LNCAP (cell line): ENCODE measurements around the gene GTF3C6.

ENCODE experiments used
- CTCF ChIP-seq: fragments of 450-650 bp; IDR thresholded peaks from 2 replicates; pipeline ENCODE4 v1.5.1; 2017; ENCODE audit warnings: mild to moderate bottlenecking

GTF3C6 gene

GRCh38 chr6:110960014-110960390, 1.5 kb downstream of the GTF3C6 start:
- no peak for TF ChIP-seq CTCF

GRCh38 chr6:110965629-110966229, 7.2 kb downstream of the GTF3C6 start:
- TF ChIP-seq CTCF, result no peak

GRCh38 chr6:110971468-110971867, 13.0 kb downstream of the GTF3C6 start:
- no peak for TF ChIP-seq CTCF

GRCh38 chr6:110976575-110976974, 18.1 kb downstream of the GTF3C6 start:
- no peak for TF ChIP-seq CTCF

- TF ChIP-seq CTCF, result no peak
Observed at GRCh38 chr6:110979565-110980101, 21.1 kb downstream of the GTF3C6 start.

- TF ChIP-seq CTCF, result no peak
Observed at GRCh38 chr6:110980227-110980626, 21.7 kb downstream of the GTF3C6 start.

- TF ChIP-seq CTCF, result no peak
Observed at GRCh38 chr6:110980648-110981047, 22.1 kb downstream of the GTF3C6 start.

GRCh38 chr6:110981202-110981600, 22.7 kb downstream of the GTF3C6 start:
- no peak for TF ChIP-seq CTCF
